Endothelial cell of hepatic sinusoid (primary cell): ENCODE results near the gene SMTNL1.

Experiments
- in situ Hi-C: cut with HindIII; loops from 2 replicates; pipeline ENCODE4 v1.10.0; 2017; ENCODE audit warnings: low sequenced_read_pairs

SMTNL1 gene

DNA sequence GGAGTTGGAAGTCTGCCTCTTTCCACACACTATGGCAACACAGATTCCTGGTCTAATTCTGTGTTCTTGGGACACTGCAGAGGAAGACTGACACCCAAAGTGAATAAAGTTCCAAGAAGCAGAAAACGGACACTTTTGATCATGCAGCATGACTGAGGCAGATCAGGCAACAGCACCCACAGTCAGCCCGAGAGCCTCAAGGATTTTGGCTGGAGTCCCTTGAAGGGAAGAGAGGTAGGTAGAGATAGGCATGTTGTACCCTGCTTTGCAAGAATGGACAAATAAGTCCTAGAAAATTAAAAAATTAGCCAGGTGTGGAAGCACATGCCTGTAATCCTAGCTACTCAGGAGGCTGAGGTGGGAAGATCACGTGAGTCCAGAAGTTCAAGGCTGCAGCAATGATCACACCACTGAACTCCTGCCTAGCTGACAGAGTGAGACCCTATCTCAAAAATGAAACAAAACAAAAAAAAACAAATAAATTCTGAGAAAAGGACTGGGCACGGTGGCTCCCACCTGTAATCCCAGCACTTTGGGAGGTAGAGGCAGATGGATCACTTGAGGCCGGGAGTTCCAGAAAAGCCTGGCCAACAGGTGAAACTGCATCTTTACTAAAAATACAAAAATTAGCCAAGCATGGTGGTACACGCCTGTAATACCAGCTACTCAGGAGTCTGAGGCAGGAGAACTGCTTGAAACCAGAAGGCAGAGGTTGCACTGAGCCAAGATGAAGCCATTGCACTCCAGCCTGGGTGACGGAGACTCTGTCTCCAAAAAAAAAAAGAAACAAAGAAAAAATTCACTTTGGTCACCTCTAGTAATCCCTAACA, 28.8 kb upstream of the SMTNL1 start:
- in situ Hi-C loops: loop anchor here (25.0 kb wide), 1 partner anchor 171 kb away; the partner anchor contains the start of genes P2RX3 and SSRP1

DNA sequence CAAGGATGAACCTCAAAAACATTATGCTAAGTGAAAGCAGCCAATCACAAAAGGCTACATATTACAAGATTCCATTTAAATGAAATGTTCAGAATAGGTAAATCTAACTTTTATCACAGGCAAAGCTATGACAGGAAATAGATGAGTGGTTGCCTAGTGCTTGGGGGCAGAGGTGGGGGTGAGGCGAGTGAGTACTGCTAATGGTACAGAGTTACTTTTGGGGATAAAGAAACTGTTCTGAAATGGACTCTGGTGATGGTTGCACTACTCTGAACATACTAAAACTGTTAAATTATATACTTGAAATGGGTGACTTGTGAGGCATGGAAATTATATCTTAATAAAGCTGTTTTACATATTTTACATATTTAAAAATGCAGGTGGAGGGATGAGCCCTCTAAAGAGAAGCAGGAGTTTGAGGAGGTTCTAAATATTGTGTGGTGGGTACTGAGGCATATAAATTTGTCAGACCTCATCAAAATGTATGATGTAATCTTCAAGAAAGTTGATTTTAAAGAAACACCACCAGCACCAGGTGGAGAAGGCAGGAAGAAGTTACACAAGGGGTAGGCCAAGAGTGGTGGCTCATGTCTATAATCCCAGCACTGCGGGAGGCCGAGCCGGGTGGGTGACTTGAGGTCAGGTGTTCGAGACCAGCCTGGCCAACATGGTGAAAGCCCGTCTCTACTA, 25.5 kb upstream of the SMTNL1 start:
- in situ Hi-C loops: loop anchor here (25.0 kb wide), 1 partner anchor 175 kb away; the partner anchor contains the start of genes P2RX3 and SSRP1

DNA sequence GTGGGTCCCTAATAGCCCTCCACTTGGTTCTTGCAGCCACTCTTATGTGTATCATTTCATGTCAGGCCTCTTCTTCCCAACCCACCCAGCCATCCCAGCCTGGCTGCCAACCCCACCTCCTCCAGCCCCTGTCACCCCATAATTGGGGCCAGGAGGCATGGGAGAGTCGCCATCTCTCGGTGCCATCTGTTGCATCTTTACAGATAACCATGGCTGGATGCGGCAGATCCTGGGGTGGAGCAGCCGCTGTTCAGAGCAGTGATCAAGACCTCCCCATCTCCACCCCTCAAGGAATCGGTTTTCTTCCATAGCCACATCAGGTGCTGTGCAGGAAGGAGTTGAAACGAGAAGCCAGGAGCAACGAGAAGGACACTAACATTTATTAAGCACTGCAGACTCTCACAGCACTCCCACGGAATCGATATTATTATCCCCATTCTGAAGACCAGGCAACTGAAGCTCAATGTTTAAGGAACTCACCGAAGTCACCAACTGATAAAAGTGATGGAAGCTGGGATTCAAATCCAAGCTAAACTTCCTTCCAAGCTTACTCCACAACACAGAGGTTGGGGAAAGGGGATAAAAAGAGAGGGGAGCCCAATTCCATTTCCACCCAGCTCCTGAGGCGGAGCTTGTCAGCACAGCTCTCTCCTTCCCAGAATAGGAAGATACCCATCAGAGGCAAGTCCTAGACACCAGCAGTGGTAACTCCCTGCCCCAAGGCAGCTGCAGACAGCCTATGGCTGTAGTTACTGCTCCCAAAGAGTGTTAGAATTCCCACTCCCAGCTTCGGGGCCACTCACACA, 24.5 kb upstream of the SMTNL1 start:
- in situ Hi-C loops: loop anchor here (25.0 kb wide), 1 partner anchor 176 kb away; the partner anchor contains the start of genes P2RX3 and SSRP1

DNA sequence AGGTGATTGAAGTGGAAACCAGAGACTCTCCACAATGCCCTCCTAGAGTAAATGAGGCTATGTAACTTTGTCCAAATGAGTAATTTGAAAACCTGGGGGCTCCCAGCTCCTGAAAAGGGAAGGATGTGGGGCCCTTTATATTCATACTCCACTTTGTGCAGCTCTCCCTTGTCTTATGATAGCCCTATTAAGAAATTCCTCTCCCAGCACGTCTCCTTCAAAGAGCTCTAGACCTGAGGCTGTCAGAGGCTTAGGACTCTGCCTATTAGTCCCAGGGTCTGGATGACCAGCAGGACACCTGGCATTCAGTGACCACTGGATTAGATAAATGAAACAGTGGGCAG, 24.0 kb upstream of the SMTNL1 start:
- in situ Hi-C loops: loop anchor here (25.0 kb wide), 1 partner anchor 176 kb away; the partner anchor contains the start of genes P2RX3 and SSRP1

DNA sequence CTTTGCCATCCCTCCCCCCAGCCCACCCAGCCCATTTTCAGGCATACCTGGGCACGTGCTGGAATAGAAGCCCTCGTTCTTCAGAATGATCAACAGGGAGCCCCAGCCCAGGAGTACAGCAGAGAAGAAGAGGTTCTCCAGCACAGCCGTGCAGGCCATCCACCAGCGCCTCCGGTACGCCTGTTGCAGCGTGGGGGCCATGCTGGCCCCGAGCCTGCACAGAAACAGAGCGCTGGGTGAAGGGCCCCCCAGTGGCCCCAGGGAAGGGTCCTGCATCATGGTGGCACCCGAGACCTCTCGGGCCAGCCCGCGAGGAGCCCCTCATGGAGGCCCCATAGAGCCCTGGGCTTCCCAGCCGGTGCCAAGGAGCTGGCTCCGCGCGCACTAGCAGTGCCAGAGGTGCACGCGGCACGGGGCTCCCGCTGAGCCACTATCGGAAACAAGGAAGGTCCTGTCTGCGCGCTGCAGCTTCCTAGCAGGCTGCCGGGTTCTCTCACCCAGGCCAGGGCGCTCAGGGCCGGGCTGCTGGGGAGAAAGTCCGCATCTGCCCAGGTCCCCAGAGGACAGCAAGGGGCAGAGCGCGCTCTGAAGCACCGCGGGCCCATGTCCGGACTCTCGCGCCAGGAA, 23.4 kb upstream of the SMTNL1 start:
- in situ Hi-C loops: loop anchor here (25.0 kb wide), 1 partner anchor 177 kb away; the partner anchor contains the start of genes P2RX3 and SSRP1

DNA sequence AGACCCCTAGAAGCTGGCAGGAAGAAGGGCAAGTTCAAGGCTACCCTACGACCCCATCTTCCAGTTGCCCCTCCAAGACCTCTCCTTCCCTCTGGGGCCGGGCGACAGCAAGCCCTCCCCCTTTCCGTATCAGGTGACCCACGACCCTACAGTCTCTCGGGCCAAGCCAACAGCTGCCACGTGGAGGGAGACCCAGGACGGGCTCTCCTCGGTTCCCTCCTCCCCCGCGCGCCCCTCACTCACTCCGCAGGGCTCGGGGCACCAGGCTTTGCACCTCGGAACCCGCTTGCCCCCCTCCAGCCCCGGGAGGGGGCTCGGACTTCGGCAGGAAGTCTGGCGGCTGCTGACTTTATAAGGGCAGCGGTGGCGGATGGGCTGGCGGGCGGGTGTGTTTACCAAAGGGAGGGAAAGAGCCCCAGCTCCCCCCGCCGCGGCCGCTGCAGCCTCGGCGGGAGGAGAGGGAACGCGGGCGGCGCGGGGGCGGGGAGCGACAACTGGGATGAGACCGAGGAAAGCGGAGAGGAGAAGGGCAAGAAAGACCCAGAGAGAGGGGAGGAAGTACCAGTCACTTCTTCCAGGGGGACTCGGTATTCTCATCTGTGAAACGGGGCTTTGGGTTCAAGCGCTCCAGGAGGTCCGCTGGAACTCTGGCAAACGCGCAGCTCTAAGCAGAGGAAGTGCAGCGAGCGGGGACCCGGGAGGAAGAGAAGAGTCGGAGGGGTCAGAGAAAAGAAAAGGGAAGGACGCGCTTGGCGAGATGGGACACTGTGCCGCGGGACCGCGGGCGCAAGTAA, 22.7 kb upstream of the SMTNL1 start:
- in situ Hi-C loops: loop anchor here (25.0 kb wide), 1 partner anchor 177 kb away; the partner anchor contains the start of genes P2RX3 and SSRP1

DNA sequence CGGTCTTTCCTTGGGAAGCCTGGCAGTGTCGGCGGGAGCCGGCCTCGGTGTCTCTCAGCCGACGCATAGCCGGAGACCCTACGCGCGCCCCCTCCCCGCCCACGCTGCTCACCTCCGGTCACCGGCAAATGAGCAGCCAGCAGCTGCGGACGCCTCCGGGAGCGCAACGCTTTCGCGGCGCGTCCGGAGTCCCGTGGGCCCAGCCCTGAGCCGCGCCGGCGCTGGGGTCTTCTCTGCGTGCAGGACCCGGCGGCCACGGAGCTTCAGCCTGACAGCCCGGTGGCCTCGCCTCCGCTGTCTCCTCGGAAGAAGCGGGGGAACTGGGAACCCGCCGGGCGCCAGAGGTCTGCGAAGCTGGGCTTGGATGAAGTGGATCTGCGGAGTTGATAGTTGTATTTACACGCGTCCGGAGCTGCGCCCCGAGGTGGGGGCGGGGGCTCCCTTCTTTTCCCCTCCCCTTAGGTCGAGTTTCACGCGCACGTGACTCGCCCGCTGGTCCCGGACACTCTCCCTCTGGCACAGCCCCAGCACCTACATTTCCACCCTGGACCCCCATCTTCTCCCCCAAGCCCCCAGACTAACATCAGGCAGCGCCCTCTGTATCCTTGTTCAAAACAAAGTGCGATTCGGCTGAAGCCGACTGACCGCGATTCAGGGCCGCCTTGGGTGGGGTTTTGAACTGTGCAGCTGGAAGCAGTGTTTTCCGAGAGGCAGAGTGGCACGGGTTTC, 21.9 kb upstream of the SMTNL1 start, which contains the start of gene SLC43A1:
TSS of gene SLC43A1 (minus strand) at position 371 of the 729 bp plus-strand sequence. CDS start 1,591 bp downstream, outside the sequence.
- in situ Hi-C loops: loop anchor here (25.0 kb wide), 1 partner anchor 178 kb away; the partner anchor contains the start of genes P2RX3 and SSRP1

DNA sequence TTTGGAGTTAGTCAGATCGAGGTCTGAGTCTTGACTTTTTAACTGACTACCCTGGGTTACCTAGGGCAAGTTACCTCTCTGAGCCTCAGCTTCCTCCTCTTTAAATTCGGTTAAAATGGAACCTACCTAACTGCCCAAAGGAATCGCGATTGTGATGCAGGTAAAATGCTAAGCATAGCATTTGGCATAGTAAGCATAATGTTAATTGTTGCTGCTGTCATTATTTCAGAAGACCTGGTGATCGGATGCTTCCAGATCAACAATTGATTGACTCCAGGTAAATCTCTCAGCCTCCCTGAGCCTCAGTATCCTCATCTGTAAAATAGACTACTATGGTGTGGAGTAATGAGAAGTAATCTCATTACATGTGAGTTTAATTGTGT, 21.3 kb upstream of the SMTNL1 start:
- in situ Hi-C loops: loop anchor here (25.0 kb wide), 1 partner anchor 179 kb away; the partner anchor contains the start of genes P2RX3 and SSRP1

DNA sequence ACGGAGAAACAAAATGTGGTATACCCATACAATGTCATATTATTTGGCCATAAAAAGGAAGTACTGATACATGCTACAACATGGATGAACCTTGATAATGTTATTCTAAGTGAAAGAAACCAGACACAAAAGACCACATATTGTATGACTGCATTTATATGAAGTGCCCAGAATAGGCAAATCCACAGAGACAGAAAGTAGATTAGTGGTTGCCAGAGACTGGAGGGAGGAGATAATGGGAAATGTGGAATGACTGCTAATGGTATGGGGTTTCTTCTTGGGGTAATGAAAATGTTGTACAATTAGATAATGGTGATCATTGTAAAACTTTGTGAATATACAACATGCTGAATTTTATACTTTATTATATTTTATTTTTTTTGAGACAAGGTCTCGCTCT, 16.3 kb upstream of the SMTNL1 start:
- in situ Hi-C loops: loop anchor here (25.0 kb wide), 1 partner anchor 184 kb away; the partner anchor contains the start of genes P2RX3 and SSRP1

DNA sequence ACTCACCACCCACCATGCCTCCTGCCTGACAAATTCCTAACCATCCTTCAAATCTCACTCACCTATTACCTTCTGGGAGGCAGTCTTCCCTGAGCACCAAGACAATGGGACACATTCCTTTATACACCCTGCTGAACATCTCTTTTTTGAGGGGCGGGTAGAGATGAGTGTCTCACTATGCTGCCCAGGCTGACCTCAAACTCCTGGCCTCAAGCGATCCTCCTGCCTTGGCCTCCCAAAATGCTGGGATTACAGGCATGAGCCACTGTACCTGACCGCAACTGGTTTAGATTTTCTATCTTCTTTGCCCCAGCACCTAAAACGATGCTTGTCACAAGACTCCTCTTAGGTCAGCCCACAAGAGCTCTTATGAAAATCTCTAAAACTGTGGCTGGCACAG, 14.0 kb upstream of the SMTNL1 start:
- in situ Hi-C loops: loop anchor here (25.0 kb wide), 1 partner anchor 186 kb away; the partner anchor contains the start of genes P2RX3 and SSRP1

DNA sequence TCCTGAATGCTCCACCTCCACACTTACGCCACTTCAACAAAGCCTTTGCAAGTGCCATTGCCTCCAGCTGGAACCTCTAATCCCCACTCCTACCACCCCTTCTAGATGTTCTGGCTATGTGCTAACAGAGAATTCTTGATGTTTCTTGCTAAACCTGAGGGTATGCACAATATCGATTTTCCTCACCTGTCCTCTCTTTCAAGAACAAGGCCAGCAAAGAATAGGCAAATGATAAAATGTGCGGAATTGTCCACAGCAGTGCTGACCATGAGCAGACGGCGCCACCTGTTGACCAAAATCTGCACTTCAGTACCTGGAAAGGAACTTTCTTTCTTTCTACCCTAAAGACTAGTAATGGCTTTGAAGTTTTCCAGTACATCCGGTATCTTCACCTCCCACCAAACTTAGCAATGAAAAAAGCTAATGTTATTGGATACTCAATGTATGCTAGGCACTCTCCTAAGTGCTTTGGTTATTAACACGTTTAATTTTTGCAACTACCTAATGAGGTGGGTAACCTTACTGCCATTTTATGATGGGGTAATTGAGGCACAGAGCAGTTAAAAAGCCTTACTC, 10.3 kb upstream of the SMTNL1 start:
- in situ Hi-C loops: no loop called here

DNA sequence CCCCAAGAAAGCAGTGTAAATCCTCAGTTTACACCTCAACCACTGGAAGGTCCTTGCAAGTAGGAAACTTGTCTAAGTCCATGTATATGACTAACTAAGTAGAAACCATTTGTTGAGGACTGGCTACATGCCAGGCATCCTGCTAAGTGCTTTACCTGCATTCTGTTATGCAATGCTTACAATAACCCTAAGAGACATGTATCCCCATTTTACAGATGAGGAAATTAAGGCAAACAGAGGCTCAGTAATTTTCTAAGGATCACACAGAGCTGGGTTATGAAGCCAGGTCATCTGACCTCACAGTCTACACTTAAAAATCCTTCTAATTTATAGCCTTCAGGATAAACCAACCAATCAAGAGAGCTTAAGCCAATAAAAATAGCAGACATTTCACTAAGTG, 8.4 kb upstream of the SMTNL1 start:
- in situ Hi-C loops: no loop called here

DNA sequence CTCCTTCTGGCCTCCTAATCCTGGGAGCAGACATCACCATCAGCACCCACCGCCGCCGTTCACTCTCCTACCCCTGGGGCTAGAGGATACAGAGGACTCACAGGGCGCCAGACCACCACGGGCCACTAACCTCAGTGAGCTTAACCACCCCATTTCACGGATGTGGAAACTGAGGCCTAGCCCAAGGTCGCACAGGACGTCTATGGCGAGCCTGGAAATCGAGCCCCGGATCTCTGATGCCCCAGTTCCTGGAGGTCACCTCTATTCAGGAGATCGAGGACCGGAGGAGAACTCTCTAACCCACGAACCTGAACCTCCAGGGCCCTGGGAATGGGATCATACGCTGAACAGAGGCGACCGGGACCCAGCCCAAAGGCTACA, 7.2 kb upstream of the SMTNL1 start:
- in situ Hi-C loops: loop anchor here (5.0 kb wide), 1 partner anchor 112 kb away; no protein-coding TSS in a partner anchor

DNA sequence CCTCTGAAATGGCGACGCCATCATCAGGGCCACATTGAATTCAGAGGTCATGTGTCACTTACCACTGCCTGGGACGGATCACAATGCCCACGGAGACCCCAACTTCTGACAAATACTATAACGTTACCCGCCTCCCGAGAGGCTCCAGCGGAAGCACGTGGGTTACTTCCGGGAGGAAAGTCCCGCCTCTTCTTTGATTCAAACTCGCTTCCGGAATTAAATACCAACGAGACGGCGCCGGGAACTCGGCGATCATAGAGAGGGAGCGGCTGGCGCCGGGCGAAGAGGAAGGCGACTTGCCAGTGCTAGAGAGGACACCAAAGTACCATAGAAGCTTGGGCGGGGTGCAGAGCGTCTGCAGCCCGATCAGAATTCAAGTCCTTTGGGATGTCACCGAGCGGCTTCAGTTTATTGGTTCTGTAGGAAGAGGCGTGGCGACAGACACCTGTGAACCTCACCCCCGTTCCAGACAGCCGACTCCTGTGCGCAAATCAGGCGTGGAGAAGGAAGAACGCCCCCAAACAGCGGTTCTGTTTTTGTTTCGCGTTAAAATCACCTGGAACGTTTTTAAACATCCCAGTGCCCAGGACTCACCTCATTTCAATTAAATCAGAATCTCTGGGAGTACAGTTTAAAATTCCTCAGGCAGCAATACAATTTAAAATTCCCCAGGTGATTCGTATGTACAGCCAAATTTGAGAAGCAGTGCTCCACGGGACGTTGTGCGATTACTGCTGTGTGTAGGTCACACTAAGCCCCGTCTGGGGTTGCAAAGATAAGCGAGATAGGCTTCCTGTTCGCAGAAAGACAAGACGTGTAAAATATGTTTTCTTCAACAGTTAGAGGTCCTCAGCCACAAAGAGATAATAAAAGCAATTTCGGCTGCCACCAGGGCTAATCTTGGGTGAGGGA, 6.5 kb upstream of the SMTNL1 start, which contains the start of gene TIMM10:
TSS of gene TIMM10 (minus strand) at position 159 of the 912 bp plus-strand sequence. CDS start 565 bp downstream, outside the sequence.
- in situ Hi-C loops: loop anchor here (5.0 kb wide), 1 partner anchor 111 kb away; no protein-coding TSS in a partner anchor

DNA sequence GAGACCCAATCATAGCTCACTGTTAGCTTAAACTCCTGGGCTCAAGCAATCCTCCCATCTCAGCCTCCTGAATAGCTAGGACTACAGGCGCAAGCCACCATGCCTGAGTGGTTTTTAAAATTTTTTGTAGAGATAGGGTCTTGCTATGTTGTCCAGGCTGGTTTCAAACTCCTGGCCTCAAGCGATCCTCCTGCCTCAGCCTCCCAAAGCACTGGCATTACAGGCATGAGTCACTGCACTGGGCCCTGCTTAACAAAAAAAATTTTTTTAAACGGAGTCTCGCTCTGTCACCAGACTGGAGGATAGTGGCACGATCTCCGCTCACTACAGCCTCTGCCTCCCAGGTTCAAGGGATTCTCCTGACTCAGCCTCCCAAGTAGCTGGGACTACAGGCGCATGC, 2.9 kb upstream of the SMTNL1 start:
- in situ Hi-C loops: loop anchor here (5.0 kb wide), 1 partner anchor 108 kb away; no protein-coding TSS in a partner anchor

DNA sequence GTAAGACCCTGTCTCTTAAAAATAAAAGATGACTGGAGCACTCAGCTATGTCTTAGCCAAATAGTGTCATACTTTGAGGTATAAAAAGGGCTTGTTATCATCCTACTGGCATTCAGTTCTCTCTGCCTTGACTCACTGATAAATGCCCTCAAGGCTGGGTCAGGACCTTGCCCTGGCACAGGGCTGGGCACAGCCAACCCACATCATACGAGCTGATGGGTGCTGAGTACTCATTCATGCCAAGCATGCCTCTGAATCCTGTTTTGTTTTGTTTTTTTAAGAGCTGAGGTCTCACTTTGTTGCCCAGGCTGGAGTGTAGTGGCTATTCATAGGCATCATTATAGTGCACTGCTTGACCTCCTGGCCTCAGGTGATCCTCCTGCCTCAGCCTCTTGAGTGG, 1.9 kb downstream of the SMTNL1 start:
- in situ Hi-C loops: no loop called here

DNA sequence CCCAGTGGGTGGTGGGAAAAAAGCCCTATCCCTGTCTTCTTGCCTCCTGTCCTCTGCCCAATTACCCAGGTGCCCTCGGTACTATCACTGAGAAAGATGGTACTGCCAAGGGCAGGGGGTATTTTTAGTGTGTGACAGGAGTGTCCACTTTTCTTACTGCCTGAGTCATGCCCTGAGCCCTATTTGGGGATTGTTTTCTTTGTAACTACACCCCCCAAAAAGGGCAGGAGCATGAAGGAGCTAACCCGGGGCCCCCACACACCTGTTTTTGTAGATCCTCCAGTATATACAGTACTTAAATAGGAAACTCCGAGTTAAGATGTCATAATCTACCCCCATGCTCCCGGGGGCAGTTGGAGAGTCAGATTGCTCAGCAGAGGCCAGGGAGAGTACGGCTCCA, 3.8 kb downstream of the SMTNL1 start:
- in situ Hi-C loops: no loop called here
